ENCODE measurements around the gene AJAP1. TPM values are rescaled to one million over a fixed set of nuclear protein-coding genes. Genes with fewer than 3 reads are reported as not detected.

The AJAP1 gene
- total RNA-seq, 3 donors from 2014 or later = 0.16 to 0.66 (median 0.44) TPM

- Histone ChIP-seq H3K27me3 (no peaks in the 10 kb centered on the region), H3K4me1 (no peaks in the 10 kb centered on the region), H3K9me3 (peaks cover 6 to 18% of the 10 kb centered on the region in 2 donors), H3K36me3 (no peaks in the 10 kb centered on the region), H3K27ac (no peak overlapping the region), H3K4me3 (no peak overlapping the region)
- intact Hi-C loops (cut with DNase I; ENCODE audit: low total_unique reads) = no loop called here
- no peak for DNase-seq (ENCODE audit: low spot score in 2 of 2)
- TF ChIP-seq POLR2AphosphoS5 (IDR thresholded peaks at IDR 0.05) = no peak
- no peak for TF ChIP-seq POLR2A (IDR thresholded peaks at IDR 0.05)
- TF ChIP-seq, protein P1, sequence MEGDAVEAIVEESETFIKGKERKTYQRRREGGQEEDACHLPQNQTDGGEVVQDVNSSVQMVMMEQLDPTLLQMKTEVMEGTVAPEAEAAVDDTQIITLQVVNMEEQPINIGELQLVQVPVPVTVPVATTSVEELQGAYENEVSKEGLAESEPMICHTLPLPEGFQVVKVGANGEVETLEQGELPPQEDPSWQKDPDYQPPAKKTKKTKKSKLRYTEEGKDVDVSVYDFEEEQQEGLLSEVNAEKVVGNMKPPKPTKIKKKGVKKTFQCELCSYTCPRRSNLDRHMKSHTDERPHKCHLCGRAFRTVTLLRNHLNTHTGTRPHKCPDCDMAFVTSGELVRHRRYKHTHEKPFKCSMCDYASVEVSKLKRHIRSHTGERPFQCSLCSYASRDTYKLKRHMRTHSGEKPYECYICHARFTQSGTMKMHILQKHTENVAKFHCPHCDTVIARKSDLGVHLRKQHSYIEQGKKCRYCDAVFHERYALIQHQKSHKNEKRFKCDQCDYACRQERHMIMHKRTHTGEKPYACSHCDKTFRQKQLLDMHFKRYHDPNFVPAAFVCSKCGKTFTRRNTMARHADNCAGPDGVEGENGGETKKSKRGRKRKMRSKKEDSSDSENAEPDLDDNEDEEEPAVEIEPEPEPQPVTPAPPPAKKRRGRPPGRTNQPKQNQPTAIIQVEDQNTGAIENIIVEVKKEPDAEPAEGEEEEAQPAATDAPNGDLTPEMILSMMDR (IDR thresholded peaks at IDR 0.05) = peak in 2 of 3 donors; percentile 8 to 32
These were observed 171.5 kb downstream of the AJAP1 start for GRCh38 chr1:4825800-4826450.

GRCh38 chr1:4830707-4831106 is 176.3 kb downstream of the AJAP1 start:
- Histone ChIP-seq H3K4me1 (no peaks in the 10 kb centered on the region), H3K27me3 (no peaks in the 10 kb centered on the region), H3K27ac (no peak overlapping the region), H3K4me3 (no peak overlapping the region), H3K9me3 (no peaks in the 10 kb centered on the region), H3K36me3 (no peaks in the 10 kb centered on the region)
- DNase-seq (ENCODE audit: low spot score in 2 of 2) = no peak
- intact Hi-C loops (cut with DNase I; ENCODE audit: low total_unique reads) = no loop called here
- TF ChIP-seq POLR2AphosphoS5 (IDR thresholded peaks at IDR 0.05) (no peak), POLR2A (IDR thresholded peaks at IDR 0.05) (no peak)
- TF ChIP-seq, protein P1 (IDR thresholded peaks at IDR 0.05) = no peak

GRCh38 chr1:4836574-4836973 is 182.2 kb downstream of the AJAP1 start:
- H3K27ac ChIP-seq = no peak overlapping the region
- H3K27me3 ChIP-seq = no peaks in the 10 kb centered on the region
- intact Hi-C loops (cut with DNase I; ENCODE audit: low total_unique reads) = no loop called here
- TF ChIP-seq POLR2AphosphoS5 (IDR thresholded peaks at IDR 0.05) (no peak), POLR2A (IDR thresholded peaks at IDR 0.05) (no peak)
- TF ChIP-seq, protein P1 (IDR thresholded peaks at IDR 0.05) = no peak
- DNase-seq (ENCODE audit: low spot score in 2 of 2) = no peak
- H3K36me3 ChIP-seq = no peaks in the 10 kb centered on the region
- H3K4me1 ChIP-seq = peaks cover 0 to 6% of the 10 kb centered on the region in 2 donors
- no peaks in the 10 kb centered on the region for H3K9me3 ChIP-seq
- no peak overlapping the region for H3K4me3 ChIP-seq

DNA sequence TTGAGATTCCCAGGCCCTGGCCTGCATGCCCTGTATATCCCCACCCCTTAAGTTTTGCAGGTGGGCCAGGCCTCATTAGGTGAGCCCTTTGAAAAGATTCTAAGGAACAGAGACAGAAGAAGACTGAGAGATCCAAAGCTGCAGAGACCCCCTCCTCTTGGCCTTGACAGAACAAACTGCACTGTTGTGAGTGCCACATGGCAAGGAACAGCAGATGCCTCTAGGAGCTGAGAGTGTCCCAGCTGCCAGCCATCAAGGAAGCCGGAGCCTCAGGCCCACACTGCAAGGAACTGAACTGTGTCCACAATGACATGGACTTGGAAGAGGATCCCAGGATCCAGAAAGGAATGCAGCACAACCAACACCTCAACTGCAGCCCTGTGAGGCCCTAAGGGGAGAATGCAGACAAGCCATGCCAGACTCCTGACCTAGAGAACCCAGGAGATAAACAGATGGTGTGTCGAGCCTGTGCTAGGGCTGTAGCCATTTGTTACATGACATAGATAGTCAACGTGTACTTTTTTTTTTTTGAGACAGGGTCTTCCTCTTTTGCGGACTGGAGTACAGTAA is 182.7 kb downstream of the AJAP1 start:
- Histone ChIP-seq H3K27me3 (no peaks in the 10 kb centered on the region), H3K27ac (no peak overlapping the region), H3K4me3 (no peak overlapping the region), H3K9me3 (no peaks in the 10 kb centered on the region), H3K36me3 (no peaks in the 10 kb centered on the region), H3K4me1 (peaks cover 0 to 6% of the 10 kb centered on the region in 2 donors)
- DNase-seq (ENCODE audit: low spot score in 2 of 2) = peak in 1 of 2 donors; percentile 41
- TF ChIP-seq POLR2A (IDR thresholded peaks at IDR 0.05) (no peak), POLR2AphosphoS5 (IDR thresholded peaks at IDR 0.05) (no peak)
- TF ChIP-seq, protein P1 (IDR thresholded peaks at IDR 0.05) = no peak
- intact Hi-C loops (cut with DNase I; ENCODE audit: low total_unique reads) = no loop called here

- DNase-seq (ENCODE audit: low spot score in 2 of 2) = no peak
- TF ChIP-seq, protein P1 (IDR thresholded peaks at IDR 0.05) = no peak
- TF ChIP-seq POLR2A (IDR thresholded peaks at IDR 0.05) (no peak), POLR2AphosphoS5 (IDR thresholded peaks at IDR 0.05) (no peak)
- intact Hi-C loops (cut with DNase I; ENCODE audit: low total_unique reads) = no loop called here
- H3K4me1 ChIP-seq = peaks cover 0 to 6% of the 10 kb centered on the region in 2 donors
- H3K27me3 ChIP-seq = no peaks in the 10 kb centered on the region
- H3K9me3 ChIP-seq = no peaks in the 10 kb centered on the region
- no peaks in the 10 kb centered on the region for H3K36me3 ChIP-seq
- no peak overlapping the region for H3K27ac ChIP-seq
- no peak overlapping the region for H3K4me3 ChIP-seq
These were observed 183.3 kb downstream of the AJAP1 start for GRCh38 chr1:4837752-4838151.

Data from breast epithelium (tissue), 4 donors.